Body of pancreas (tissue), 4 donors: ENCODE measurements around the gene RBM33. TPM values are rescaled to one million over a fixed set of nuclear protein-coding genes. Genes with fewer than 3 reads are reported as not detected.

ENCODE experiments used
- ATAC-seq: fragments of 150-250 bp; one replicate; pipeline ENCODE4 v1.9.1; 2016
- DNase-seq, 4 donors: peaks; one replicate each; pipeline ENCODE4 v3.0.0-alpha.2; 2019
- H3K27ac ChIP-seq, 4 donors: fragments of 200-600 bp; sonication (generic); 1 replicate in 3 of 4; 2 replicates in 1 of 4; pipeline versions ENCODE4 v1.5.1 to v1.6.1; 2016 to 2019; ENCODE audit warnings: mild to moderate bottlenecking in 1 of 4, mixed read lengths in 1 of 4, moderate library complexity in 1 of 4
- H3K27me3 ChIP-seq, 2 donors: fragments of 200-600 bp; sonication (generic); one replicate each; pipeline ENCODE4 v1.6.0; 2016; ENCODE audit warnings: mild to moderate bottlenecking in 1 of 2
- H3K36me3 ChIP-seq, 2 donors: fragments of 200-600 bp; sonication (generic); replicated peaks in 1 of 2; 2 replicates each; pipeline ENCODE4 v1.5.1; 2016; ENCODE audit warnings: low read depth in 2 of 2; ENCODE audit not compliant: insufficient read depth in 1 of 2
- H3K4me1 ChIP-seq: fragments of 200-600 bp; sonication (generic); one replicate; pipeline ENCODE4 v1.6.0; 2016
- H3K4me3 ChIP-seq, 2 donors: fragments of 200-600 bp; sonication (generic); 1 replicate in 1 of 2; 2 replicates in 1 of 2; pipeline ENCODE4 v1.5.1; 2016 to 2019
- H3K9me3 ChIP-seq, 3 donors: fragments of 200-600 bp; sonication (generic); 1 replicate in 2 of 3; 2 replicates in 1 of 3; pipeline ENCODE4 v1.5.1; 2016
- POLR2A ChIP-seq, 3 donors: fragments of 450-650 bp; IDR thresholded peaks; one replicate each; pipeline ENCODE4 v1.6.1; 2016; ENCODE audit warnings: antibody characterized with exemption in 3 of 3, mild to moderate bottlenecking in 2 of 3
- WGBS, 2 donors: methylation state at CpG; one replicate each; pipeline ENCODE4 v1.1.5; 2017; 5-methylcytosine and 5-hydroxymethylcytosine counted together
- intact Hi-C: fragments of 100-400 bp; cut with DNase I; formaldehyde crosslinking; loops from one replicate; pipeline ENCODE4 v1.15.1; 2023
- total RNA-seq, 2 donors: library from RNA; depleted of rRNA; stranded (reverse); fragments of >200 nt; gene quantifications; one replicate each; pipeline ENCODE4 v1.1.0, GENCODE V29; 2016
- TF ChIP-seq, protein P1 (sequence below), 7 experiments: fragments of 450-650 bp in 4 of 7; fragments of 200-600 bp in 3 of 7; sonication (generic) in 3 of 7; IDR thresholded peaks; one replicate each; pipeline ENCODE4 v1.5.1; 2016 to 2019; ENCODE audit warnings: antibody characterized with exemption in 7 of 7

The RBM33 gene
- total RNA-seq, 2 donors from 2014 or later = 30.6 to 78.4 TPM

DNA sequence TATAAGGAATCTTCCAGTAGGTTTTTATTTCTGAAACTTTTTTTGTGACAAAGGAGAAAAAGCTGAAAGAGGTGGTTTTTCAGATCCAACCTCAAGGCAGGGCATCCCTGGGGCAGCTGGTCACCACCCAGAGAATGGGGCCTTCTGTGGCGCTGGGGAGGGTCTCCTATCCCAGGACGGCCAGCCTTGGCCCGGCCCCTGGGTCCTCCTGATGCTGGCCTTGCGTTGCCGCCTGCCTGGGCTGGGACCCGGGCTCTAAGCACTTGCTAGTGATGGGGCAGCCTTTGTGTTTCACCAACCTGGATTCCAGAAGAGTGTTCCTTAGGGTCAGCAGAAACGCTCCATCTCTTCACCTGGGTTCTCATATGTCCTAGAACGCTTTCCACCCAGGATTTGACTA is 151.5 kb downstream of the RBM33 start:
- intact Hi-C loops = loop anchor here (5.0 kb wide), 1 partner anchor 676 kb away; no protein-coding TSS in a partner anchor
- Histone ChIP-seq H3K4me3 (no peak overlapping the region), H3K36me3 (no peaks in the 10 kb centered on the region), H3K4me1 (peaks cover 8% of the 10 kb centered on the region), H3K27ac (no peak overlapping the region), H3K9me3 (no peaks in the 10 kb centered on the region), H3K27me3 (peaks cover 0 to 3% of the 10 kb centered on the region in 2 donors)
- 46 to 53% methylated on average over 7 to 8 of the region's 8 CpGs for WGBS, 2 donors
- DNase-seq = no peak
- no peak for ATAC-seq
- TF ChIP-seq POLR2A (IDR thresholded peaks at IDR 0.05) = no peak
- TF ChIP-seq, protein P1, sequence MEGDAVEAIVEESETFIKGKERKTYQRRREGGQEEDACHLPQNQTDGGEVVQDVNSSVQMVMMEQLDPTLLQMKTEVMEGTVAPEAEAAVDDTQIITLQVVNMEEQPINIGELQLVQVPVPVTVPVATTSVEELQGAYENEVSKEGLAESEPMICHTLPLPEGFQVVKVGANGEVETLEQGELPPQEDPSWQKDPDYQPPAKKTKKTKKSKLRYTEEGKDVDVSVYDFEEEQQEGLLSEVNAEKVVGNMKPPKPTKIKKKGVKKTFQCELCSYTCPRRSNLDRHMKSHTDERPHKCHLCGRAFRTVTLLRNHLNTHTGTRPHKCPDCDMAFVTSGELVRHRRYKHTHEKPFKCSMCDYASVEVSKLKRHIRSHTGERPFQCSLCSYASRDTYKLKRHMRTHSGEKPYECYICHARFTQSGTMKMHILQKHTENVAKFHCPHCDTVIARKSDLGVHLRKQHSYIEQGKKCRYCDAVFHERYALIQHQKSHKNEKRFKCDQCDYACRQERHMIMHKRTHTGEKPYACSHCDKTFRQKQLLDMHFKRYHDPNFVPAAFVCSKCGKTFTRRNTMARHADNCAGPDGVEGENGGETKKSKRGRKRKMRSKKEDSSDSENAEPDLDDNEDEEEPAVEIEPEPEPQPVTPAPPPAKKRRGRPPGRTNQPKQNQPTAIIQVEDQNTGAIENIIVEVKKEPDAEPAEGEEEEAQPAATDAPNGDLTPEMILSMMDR (IDR thresholded peaks at IDR 0.05) = no peak

DNA sequence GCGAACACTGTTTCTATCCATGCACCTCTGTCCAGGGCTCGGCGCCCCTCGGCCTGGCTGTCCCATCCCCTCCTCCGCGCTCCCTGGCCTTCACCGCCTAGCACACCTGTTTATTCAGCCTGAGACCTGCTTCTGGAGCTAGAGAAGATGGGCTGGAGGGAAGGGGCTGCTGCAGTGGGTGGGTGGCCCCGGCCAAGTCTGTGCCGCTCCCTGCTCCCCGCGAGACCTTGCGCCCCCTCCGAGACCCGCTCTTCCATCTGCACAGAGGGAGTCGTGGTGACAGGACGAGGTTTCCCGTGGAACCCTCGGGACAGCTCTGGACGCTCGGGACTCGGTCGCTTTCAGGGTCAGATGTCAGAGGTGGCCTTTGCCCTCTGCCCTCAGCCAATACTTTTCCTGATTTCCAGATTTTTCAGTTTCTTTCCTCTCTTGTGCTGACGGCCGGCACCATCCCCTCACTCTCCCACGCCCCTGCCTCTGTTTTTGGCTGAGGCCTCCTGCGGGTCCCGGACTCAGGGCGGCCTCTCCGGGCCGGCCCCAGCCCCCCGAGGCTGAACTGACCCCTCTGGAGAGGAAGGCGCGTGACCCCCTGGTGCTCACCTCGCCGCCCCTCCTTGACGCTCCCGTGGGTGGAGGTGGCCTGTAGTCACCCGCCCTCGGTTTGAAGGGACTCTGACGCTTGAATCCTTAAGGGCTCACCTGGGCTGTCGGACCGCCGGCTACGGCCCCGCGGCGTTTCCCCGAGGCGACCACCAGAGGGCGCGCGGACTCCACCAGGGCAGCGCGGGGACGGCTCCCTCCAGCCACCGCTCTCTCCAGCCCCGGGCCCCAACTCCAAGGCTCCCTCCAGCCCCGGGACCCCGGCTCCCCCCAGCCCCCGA is 152.2 kb downstream of the RBM33 start:
- H3K36me3 ChIP-seq = no peaks in the 10 kb centered on the region
- 18 to 21% methylated on average over 49 to 60 of the region's 60 CpGs for WGBS, 2 donors
- no peak overlapping the region for H3K4me3 ChIP-seq
- DNase-seq (peak; percentile 65 to 79 (median 76)), ATAC-seq (peak; percentile 84)
- H3K4me1 ChIP-seq = peaks cover 8% of the 10 kb centered on the region
- TF ChIP-seq POLR2A (IDR thresholded peaks at IDR 0.05) = no peak
- TF ChIP-seq, protein P1 (IDR thresholded peaks at IDR 0.05) = peak; percentile 71 to 96 (median 87)
- no peak overlapping the region for H3K27ac ChIP-seq
- H3K27me3 ChIP-seq = peaks cover 0 to 9% of the 10 kb centered on the region in 2 donors
- intact Hi-C loops = loop anchor here (5.0 kb wide), 1 partner anchor 676 kb away; no protein-coding TSS in a partner anchor
- no peaks in the 10 kb centered on the region for H3K9me3 ChIP-seq

DNA sequence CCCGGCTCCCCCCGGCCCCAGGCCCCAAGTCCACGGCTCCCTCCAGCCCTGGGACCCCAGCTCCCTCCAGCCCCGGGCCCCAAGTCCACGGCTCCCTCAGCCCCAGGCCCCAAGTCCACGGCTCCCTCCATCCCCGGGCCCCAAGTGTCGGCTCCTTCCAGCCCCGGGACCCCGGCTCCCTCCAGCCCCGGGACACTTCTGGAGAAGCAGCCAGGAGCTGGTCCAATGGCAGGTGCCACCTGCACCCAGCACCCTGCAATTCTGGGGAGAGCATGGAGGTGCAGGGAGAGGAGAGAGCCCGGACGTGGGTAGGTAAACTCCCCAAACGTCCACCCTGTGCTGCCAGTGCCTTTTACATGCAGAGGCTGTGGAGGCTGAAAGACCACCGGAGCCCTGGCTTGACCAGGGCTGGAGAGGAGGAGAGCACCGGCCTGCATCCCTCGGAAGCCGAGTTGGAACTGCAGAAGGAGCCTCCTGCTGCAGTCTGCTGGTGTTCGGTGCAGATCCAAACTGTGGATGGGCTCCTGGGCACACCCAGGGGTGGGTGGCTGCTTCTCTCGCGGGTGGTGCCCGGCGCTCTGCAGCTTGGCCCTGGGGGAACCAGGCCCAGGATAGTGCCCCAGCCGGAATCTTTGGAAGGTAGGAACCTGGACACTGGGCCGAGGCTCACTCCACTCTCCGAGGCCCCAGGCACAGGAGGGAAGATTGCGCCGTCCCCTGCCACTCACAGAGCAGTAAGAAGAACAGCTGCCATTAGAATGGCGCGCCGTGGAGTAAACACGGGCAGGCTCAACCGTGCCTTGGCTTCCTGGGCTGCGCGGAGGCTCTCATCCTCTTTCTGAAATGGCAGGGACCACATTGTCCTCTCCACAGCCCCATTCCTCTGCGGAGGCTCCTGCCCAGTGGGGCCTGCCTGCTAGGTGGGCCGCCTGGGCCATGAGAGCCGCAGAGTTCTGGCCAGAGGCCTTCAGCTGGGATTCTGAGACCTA is 153.1 kb downstream of the RBM33 start:
- no peak for DNase-seq
- H3K4me3 ChIP-seq = no peak overlapping the region
- H3K27ac ChIP-seq = no peak overlapping the region
- intact Hi-C loops = loop anchor here (5.0 kb wide), 1 partner anchor 675 kb away; no protein-coding TSS in a partner anchor
- TF ChIP-seq, protein P1 (IDR thresholded peaks at IDR 0.05) = no peak
- no peak for TF ChIP-seq POLR2A (IDR thresholded peaks at IDR 0.05)
- H3K4me1 ChIP-seq = peaks cover 8% of the 10 kb centered on the region
- no peaks in the 10 kb centered on the region for H3K36me3 ChIP-seq
- WGBS, 2 donors = 60 to 62% methylated on average over 22 to 35 of the region's 38 CpGs
- H3K27me3 ChIP-seq = peaks cover 0 to 9% of the 10 kb centered on the region in 2 donors
- peak; percentile 3 for ATAC-seq
- H3K9me3 ChIP-seq = no peaks in the 10 kb centered on the region

DNA sequence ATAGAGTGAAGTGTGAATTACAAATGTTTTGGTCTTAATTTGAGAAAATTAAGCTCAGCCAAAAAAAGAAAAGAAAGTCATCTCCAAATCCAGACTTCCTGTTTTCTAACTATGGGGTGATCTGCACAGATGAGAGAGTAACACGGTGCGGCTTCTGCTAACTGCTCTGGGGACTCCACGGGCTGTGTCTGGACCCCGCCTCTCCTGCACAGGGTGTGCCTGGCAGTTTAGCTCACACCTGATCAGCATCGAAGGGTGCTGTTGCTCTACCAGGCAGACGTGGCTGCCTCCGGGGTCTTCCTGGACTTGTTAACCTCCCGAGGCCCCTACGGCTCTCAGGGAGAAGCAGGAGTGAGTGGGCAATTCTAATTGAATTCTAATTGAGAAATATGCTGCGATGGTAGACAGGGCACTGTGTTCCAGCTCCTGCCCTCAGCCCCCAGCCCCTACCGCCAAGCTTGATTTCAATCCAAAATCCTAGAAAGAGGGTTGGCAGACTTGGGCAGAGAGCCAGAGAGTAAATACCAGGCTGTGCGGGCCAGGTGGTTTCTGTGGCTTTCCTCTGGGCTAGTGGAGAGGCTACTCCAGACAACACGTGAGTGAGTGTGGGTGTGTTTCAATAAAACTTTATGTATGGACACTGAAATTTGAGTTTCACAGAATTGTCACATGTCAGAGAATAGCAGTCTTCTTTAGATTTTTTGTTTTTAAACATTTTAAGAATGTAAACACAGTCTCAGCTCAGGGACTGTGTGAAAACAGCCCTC is 154.4 kb downstream of the RBM33 start:
- TF ChIP-seq, protein P1 (IDR thresholded peaks at IDR 0.05) = no peak
- no peak for TF ChIP-seq POLR2A (IDR thresholded peaks at IDR 0.05)
- intact Hi-C loops = loop anchor here (5.0 kb wide), 1 partner anchor 673 kb away; no protein-coding TSS in a partner anchor
- H3K36me3 ChIP-seq = no peaks in the 10 kb centered on the region
- H3K4me3 ChIP-seq = no peak overlapping the region
- no peak overlapping the region for H3K27ac ChIP-seq
- no peak for ATAC-seq
- peaks cover 0 to 9% of the 10 kb centered on the region in 2 donors for H3K27me3 ChIP-seq
- no peaks in the 10 kb centered on the region for H3K9me3 ChIP-seq
- no peak for DNase-seq
- H3K4me1 ChIP-seq = peaks cover 19% of the 10 kb centered on the region
- WGBS, 2 donors = 54 to 70% methylated on average over 6 to 13 of the region's 13 CpGs
